HUDEP-2 (cell line): ENCODE measurements around the gene ZNF668.
"Not testable (repeated sequence)": the region's sequence is repeated elsewhere in the genome, so short reads cannot be mapped to it uniquely, and the experiment has no call there.

Experiments
- DNase-seq, 76 experiments: peaks; one replicate each; lab custom pipeline; 2025; ENCODE audit not compliant: unreplicated experiment in 76 of 76; lab: John Stamatoyannopoulos, UW

Gene ZNF668

GRCh38 chr16:31100876-31101641 lies 27.0 kb upstream of the ZNF668 start:
- not testable (repeated sequence) for DNase-seq

GRCh38 chr16:31099860-31100638 lies 26.0 kb upstream of the ZNF668 start:
- no peak for DNase-seq

GRCh38 chr16:31094424-31095120 lies 20.5 kb upstream of the ZNF668 start, which contains the start of gene VKORC1:
VKORC1 (minus strand) TSS chr16:31094797; CDS start chr16:31094729, 68 bp downstream.
- DNase-seq: peak in 74 of 76 experiments; percentile 61 to 96 (median 91)

- no peak for DNase-seq
Measured at GRCh38 chr16:31094088-31094423, 20.0 kb upstream of the ZNF668 start.

- DNase-seq: peak in 51 of 76 experiments; percentile 4 to 63 (median 36)
Measured at GRCh38 chr16:31093132-31093703, 19.2 kb upstream of the ZNF668 start.

- no peak for DNase-seq
Measured at GRCh38 chr16:31092330-31092729, 18.3 kb upstream of the ZNF668 start.

- DNase-seq: no peak
Measured at GRCh38 chr16:31090540-31090939, 16.5 kb upstream of the ZNF668 start.

GRCh38 chr16:31089199-31089598 lies 15.2 kb upstream of the ZNF668 start:
- DNase-seq: no peak

- no peak for DNase-seq
Measured at GRCh38 chr16:31088459-31089183, 14.6 kb upstream of the ZNF668 start, which contains the start of gene PRSS53. PRSS53 (minus strand) TSS chr16:31088943; CDS start chr16:31088809, 134 bp downstream.

GRCh38 chr16:31087971-31088370 lies 13.9 kb upstream of the ZNF668 start:
- DNase-seq: no peak

- DNase-seq: no peak
Measured at GRCh38 chr16:31087481-31087880, 13.4 kb upstream of the ZNF668 start.

- DNase-seq: no peak
Measured at GRCh38 chr16:31086629-31086906, 12.5 kb upstream of the ZNF668 start.

GRCh38 chr16:31085873-31086628 lies 12.0 kb upstream of the ZNF668 start:
- no peak for DNase-seq

- DNase-seq: no peak
Measured at GRCh38 chr16:31085411-31085810, 11.4 kb upstream of the ZNF668 start.

GRCh38 chr16:31084584-31085302 lies 10.7 kb upstream of the ZNF668 start:
- no peak for DNase-seq

- no peak for DNase-seq
Measured at GRCh38 chr16:31083981-31084380, 9.9 kb upstream of the ZNF668 start.

- DNase-seq: no peak
Measured at GRCh38 chr16:31083556-31083955, 9.5 kb upstream of the ZNF668 start.

- DNase-seq: no peak
Measured at GRCh38 chr16:31083081-31083480, 9.0 kb upstream of the ZNF668 start.

- DNase-seq: no peak
Measured at GRCh38 chr16:31082368-31083045, 8.5 kb upstream of the ZNF668 start.
